CD4-positive, alpha-beta memory T cell (primary cell): ENCODE results near the gene GIT2. TPM values are rescaled to one million over a fixed set of nuclear protein-coding genes. Genes with fewer than 3 reads are reported as not detected.
"Not testable (repeated sequence)": the region's sequence is repeated elsewhere in the genome, so short reads cannot be mapped to it uniquely, and the experiment has no call there.

Experiments used
- CTCF ChIA-PET: fragments of 350-600 bp; sonication (Branson Sonifier 250); formaldehyde crosslinking; loops from one replicate; lab custom pipeline; 2021; ENCODE audit warnings: inconsistent platforms; ENCODE audit not compliant: partially characterized antibody; lab: Charles Lee
- POLR2A ChIA-PET: fragments of 350-600 bp; sonication (Branson Sonifier 250); formaldehyde crosslinking; loops from one replicate; lab custom pipeline; 2021; ENCODE audit not compliant: partially characterized antibody; lab: Charles Lee
- DNase-seq, 5 donors: peaks; one replicate each; pipeline versions ENCODE4 v3.0.0 to v3.0.0-alpha.2; 2020 to 2022; ENCODE audit warnings: mixed read lengths in 1 of 5
- H3K27ac ChIP-seq: one replicate; pipeline ENCODE4 v1.7.0; 2013; ENCODE audit warnings: low read depth, low read length
- H3K27me3 ChIP-seq: 2 replicates; pipeline ENCODE4 v1.7.0; 2013; ENCODE audit warnings: mild to moderate bottlenecking, low read length, moderate library complexity; ENCODE audit not compliant: insufficient read depth
- H3K36me3 ChIP-seq: 2 replicates; pipeline ENCODE4 v1.7.0; 2013; ENCODE audit warnings: mild to moderate bottlenecking, low read length, moderate library complexity; ENCODE audit not compliant: insufficient read depth
- H3K4me1 ChIP-seq: 2 replicates; pipeline ENCODE4 v1.7.0; 2013; ENCODE audit warnings: mild to moderate bottlenecking, low read length, moderate library complexity; ENCODE audit not compliant: insufficient read depth
- H3K4me3 ChIP-seq, 2 donors: one replicate each; pipeline ENCODE4 v1.7.0; 2013; ENCODE audit warnings: low read length in 2 of 2, mild to moderate bottlenecking in 1 of 2
- H3K9me3 ChIP-seq, 2 donors: one replicate each; pipeline ENCODE4 v1.7.0; 2013; ENCODE audit warnings: low read length in 2 of 2, control low read depth in 1 of 2; ENCODE audit not compliant: control insufficient read depth in 1 of 2
- H3K27ac Mint-ChIP-seq, 7 donors: one replicate each; pipeline ENCODE4 v1.8.0; 2020 to 2021; ENCODE audit warnings: mixed read lengths in 7 of 7, mild to moderate bottlenecking in 6 of 7, inconsistent platforms in 3 of 7, moderate library complexity in 3 of 7
- H3K27me3 Mint-ChIP-seq, 2 donors: one replicate each; pipeline ENCODE4 v1.8.0; 2020 to 2021; ENCODE audit warnings: mixed read lengths in 2 of 2
- H3K36me3 Mint-ChIP-seq, 2 donors: one replicate each; pipeline ENCODE4 v1.8.0; 2020 to 2021; ENCODE audit warnings: mixed read lengths in 2 of 2, inconsistent platforms in 1 of 2, mild to moderate bottlenecking in 1 of 2
- H3K4me1 Mint-ChIP-seq, 4 donors: one replicate each; pipeline ENCODE4 v1.8.0; 2020 to 2021; ENCODE audit warnings: mixed read lengths in 4 of 4, mild to moderate bottlenecking in 1 of 4
- H3K4me3 Mint-ChIP-seq, 8 donors: one replicate each; pipeline ENCODE4 v1.8.0; 2020 to 2021; ENCODE audit warnings: mixed read lengths in 8 of 8, mild to moderate bottlenecking in 7 of 8, moderate library complexity in 6 of 8, inconsistent platforms in 3 of 8
- H3K9me3 Mint-ChIP-seq, 8 donors: one replicate each; pipeline ENCODE4 v1.8.0; 2020 to 2021; ENCODE audit warnings: mixed read lengths in 8 of 8, mild to moderate bottlenecking in 5 of 8, inconsistent platforms in 3 of 8, moderate library complexity in 1 of 8
- intact Hi-C: fragments of 100-400 bp; cut with micrococcal nuclease; formaldehyde crosslinking; loops from one replicate; pipeline ENCODE4 v1.15.1; 2023
- polyA plus RNA-seq, 2 donors: library from polyadenylated mRNA; unstranded; fragments of 300-500 nt; fragmentation: Illumina TruSeq; gene quantifications; one replicate each; pipeline ENCODE4 v1.2.3, GENCODE V29; 2021
- total RNA-seq, 2 experiments: library from RNA; stranded (reverse); gene quantifications; one replicate each; pipeline ENCODE4 v1.2.3, GENCODE V29; 2021

Gene GIT2
- total and polyA plus RNA-seq, 4 experiments from 2014 or later: 83.1 to 149 (median 118) TPM

DNA sequence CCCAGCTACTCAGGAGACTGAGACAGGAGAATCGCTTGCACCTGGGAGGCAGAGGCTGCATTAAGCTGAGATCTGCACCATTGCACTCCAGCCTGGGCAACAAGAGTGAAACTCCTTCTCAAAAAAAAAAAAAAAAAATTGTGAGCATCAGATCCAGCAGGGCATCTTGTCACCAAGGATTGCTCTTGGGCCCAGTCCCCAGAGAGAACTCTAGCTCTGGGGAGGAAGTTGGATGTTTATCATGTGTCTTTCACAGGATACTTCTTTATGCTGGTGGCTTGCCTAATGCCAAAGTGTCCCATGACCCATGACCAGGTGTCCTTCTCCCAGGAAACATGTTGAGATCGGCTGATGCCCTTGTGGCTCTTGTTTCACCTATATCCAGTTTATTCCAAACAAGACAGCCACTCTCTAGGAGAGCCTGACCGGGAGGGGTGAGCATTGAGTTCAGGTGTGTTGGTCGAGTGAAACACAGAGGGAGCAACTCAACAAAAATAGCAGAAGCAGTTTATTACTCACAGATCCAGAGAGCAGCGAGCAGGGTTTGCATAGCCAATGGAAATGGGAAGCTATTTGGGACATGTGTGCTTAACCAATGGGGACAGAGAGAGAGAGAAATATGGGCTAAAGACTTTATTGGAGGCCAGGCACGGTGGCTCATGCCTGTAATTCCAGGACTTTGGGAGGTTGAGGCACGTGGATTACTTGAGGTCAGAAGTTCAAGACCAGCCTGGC is 102.7 kb downstream of the GIT2 start:
- H3K4me3 Mint-ChIP-seq: no peak overlapping the region
- H3K9me3 ChIP-seq: no peaks in the 10 kb centered on the region
- H3K36me3 Mint-ChIP-seq: no peaks in the 10 kb centered on the region
- no peaks in the 10 kb centered on the region for H3K27me3 Mint-ChIP-seq
- H3K36me3 ChIP-seq: no peaks in the 10 kb centered on the region
- peaks cover 11 to 36% (median 25%) of the 10 kb centered on the region in 4 donors for H3K4me1 Mint-ChIP-seq
- H3K27ac ChIP-seq: no peak overlapping the region
- H3K27ac Mint-ChIP-seq: peak overlapping the region in 1 of 7 donors; percentile 77
- DNase-seq: no peak
- ChIA-PET CTCF (interaction anchor here (0.7 to 1.4 kb wide), 2 partner anchors 11 to 353 kb away, joined by 3 to 4 read pairs; no protein-coding TSS in a partner anchor), POLR2A (no interaction called here)
- H3K4me1 ChIP-seq: peaks cover 29% of the 10 kb centered on the region
- no peaks in the 10 kb centered on the region for H3K27me3 ChIP-seq
- no peak overlapping the region for H3K4me3 ChIP-seq
- H3K9me3 Mint-ChIP-seq: no peaks in the 10 kb centered on the region
- intact Hi-C loops: no loop called here

DNA sequence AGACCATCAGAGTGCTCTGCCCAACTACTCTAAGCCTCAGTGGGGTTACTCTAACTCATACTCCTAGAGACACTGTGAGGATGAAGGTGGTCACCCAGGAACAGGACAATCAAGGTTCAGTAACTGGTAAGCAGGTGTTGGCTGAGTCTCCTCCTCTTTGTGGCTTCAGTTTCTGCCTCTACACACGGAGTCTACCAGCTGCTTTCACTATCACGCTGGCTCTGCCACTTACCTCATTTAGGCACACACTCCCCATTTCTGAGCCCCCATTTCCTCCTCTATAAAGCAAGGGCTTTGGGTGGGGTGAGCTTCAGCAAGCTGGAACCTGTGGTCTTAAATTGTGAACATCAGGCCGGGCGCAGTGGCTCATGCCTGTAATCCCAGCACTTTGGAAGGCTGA is 103.4 kb downstream of the GIT2 start:
- Histone ChIP-seq H3K27ac (no peak overlapping the region), H3K4me3 (no peak overlapping the region), H3K4me1 (peaks cover 36% of the 10 kb centered on the region), H3K9me3 (no peaks in the 10 kb centered on the region), H3K36me3 (no peaks in the 10 kb centered on the region), H3K27me3 (no peaks in the 10 kb centered on the region)
- no peaks in the 10 kb centered on the region for H3K9me3 Mint-ChIP-seq
- peaks cover 18 to 41% (median 31%) of the 10 kb centered on the region in 4 donors for H3K4me1 Mint-ChIP-seq
- no peaks in the 10 kb centered on the region for H3K27me3 Mint-ChIP-seq
- CTCF ChIA-PET: interaction anchor here (0.7 to 1.4 kb wide), 2 partner anchors 11 to 353 kb away, joined by 3 to 4 read pairs; no protein-coding TSS in a partner anchor
- DNase-seq: no peak
- peak overlapping the region in 1 of 8 donors; percentile 22 for H3K4me3 Mint-ChIP-seq
- intact Hi-C loops: no loop called here
- POLR2A ChIA-PET: no interaction called here
- H3K27ac Mint-ChIP-seq: peak overlapping the region in 2 of 7 donors; percentile 8 to 39
- no peaks in the 10 kb centered on the region for H3K36me3 Mint-ChIP-seq

DNA sequence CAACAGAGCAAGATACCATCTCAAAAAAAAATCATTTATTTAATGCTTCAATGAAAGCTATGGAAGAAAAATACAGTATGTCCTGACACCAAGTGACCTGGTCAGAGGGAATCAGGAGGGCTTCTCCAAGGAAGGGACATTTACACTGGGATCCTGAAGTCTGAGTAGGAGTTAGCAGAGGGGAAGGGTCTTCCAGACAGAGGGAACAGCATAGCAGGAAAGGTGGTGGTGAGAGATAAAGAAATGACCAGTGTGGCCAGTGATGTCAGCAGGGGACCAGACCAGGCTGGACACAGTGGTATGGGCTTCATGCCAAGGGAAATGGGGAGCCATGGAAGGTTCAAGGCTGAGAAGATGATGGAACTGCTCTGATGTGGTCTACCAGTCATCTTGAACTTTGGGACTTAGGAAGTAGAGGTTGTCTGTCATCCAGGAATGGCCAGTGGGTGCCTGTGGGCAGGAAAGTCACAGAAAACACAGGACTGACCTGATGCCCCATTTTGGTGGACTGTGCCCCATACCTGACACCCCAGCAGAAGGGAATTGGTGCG is 103.9 kb downstream of the GIT2 start:
- H3K36me3 Mint-ChIP-seq: no peaks in the 10 kb centered on the region
- no peaks in the 10 kb centered on the region for H3K9me3 Mint-ChIP-seq
- Histone ChIP-seq H3K27ac (no peak overlapping the region), H3K4me1 (peaks cover 41% of the 10 kb centered on the region), H3K36me3 (no peaks in the 10 kb centered on the region), H3K27me3 (no peaks in the 10 kb centered on the region), H3K9me3 (no peaks in the 10 kb centered on the region), H3K4me3 (no peak overlapping the region)
- ChIA-PET POLR2A (no interaction called here), CTCF (interaction anchor here (1.4 kb wide), 1 partner anchor 10 kb away, joined by 4 read pairs; no protein-coding TSS in a partner anchor)
- intact Hi-C loops: no loop called here
- DNase-seq: no peak
- H3K27me3 Mint-ChIP-seq: no peaks in the 10 kb centered on the region
- H3K4me1 Mint-ChIP-seq: peaks cover 22 to 46% (median 35%) of the 10 kb centered on the region in 4 donors
- peak overlapping the region in 5 of 7 donors; percentile 8 to 66 (median 39) for H3K27ac Mint-ChIP-seq
- peak overlapping the region in 1 of 8 donors; percentile 43 for H3K4me3 Mint-ChIP-seq

DNA sequence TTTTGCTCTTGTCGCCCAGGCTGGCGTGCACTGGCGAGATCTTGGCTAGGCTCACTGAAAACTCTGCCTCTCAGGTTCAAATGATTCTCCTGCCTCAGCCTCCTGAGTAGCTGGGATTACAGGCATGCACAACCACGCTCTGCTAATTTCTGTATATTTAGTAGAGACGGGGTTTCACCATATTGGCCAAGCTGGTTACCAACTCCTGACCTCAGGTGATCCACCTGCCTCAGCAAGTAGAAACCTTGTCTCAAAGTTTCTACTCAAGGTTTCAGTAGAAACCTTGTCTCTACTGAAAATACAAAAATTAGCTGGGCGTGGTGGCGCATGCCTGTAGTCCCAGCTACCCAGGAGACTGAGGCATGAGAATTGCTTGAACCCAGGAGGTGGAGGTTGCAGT is 104.4 kb downstream of the GIT2 start:
- peaks cover 42% of the 10 kb centered on the region for H3K4me1 ChIP-seq
- H3K4me3 Mint-ChIP-seq, intact Hi-C loops, H3K27me3 ChIP-seq, CTCF ChIA-PET, H3K27ac Mint-ChIP-seq, H3K4me3 ChIP-seq, POLR2A ChIA-PET, H3K9me3 Mint-ChIP-seq, H3K36me3 ChIP-seq, H3K36me3 Mint-ChIP-seq, H3K27ac ChIP-seq, H3K9me3 ChIP-seq, DNase-seq, H3K27me3 Mint-ChIP-seq: not testable (repeated sequence)
- H3K4me1 Mint-ChIP-seq: peaks cover 22 to 46% (median 35%) of the 10 kb centered on the region in 4 donors

DNA sequence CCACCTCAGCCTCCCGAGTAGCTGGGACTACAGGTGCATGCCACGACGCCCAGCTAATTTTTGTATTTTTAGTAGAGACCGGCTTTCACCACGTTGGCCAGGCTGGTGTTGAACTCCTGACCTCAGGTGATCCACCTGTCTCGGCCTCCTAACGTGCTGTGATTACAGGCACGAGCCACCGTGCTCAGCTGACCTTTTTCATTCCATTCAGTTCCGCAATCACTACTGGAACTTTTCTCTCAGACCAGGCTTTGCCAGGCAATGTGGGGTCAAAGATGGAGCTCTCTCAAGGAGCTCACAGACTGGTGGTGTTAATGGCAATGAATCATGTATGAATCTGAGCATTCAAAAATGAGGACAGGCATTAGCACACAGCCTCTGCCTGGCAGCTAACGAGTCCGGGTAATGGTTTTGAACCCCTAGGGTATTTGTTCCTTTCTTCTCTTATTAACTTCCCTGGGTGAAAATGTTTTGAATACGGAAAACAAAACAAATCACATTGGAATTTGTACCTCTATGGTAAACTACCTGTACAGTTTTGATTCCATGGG is 105.5 kb downstream of the GIT2 start:
- CTCF ChIA-PET: interaction anchor here (0.7 to 1.5 kb wide), 2 partner anchors 45 to 85 kb away, joined by 3 to 4 read pairs; no protein-coding TSS in a partner anchor

DNA sequence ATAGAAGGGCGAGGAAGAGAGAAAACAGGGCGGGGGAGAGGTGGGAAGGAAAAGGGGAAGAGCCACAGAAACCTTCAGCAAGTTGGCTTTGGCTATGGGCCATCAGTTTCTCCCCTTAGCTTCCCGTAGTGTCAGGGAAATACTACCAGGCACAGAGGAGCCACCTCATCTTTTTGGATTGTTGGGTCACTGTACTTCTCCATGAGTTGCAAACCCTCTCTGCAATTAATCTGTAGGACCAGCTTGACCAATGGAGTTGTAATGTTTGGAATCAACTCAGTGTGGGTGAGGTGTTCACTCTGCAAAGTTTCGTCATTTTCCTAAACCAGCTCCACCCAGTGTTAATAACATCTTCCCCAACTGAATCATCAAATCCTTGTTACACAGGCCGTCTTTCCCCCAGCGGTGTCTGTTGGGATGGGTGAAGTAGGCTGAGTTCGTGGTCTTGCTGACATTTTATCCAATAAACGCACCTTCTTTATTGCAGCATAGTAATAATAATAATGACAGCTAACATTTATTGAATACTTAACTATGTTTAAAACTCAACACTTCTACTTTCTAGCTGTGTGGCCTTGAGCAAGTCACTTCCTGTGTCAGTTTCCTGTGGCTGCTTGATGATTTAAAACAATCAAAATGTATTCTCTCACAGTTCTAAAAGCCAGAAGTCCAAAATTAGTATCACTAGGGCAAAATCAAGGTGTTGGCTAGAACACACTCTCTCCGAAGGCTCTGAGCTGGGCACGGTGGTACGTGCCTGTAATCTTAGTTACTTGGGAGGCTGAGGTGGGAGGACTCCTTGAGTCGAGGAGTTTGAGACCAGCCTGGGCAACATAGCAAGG is 107.8 kb downstream of the GIT2 start:
- intact Hi-C loops: loop anchor here (1.0 kb wide), 1 partner anchor 12 kb away; the partner anchor contains the start of gene TCHP
- peak overlapping the region; percentile 60 to 86 (median 82) for H3K4me3 Mint-ChIP-seq
- Histone ChIP-seq H3K9me3 (no peaks in the 10 kb centered on the region), H3K4me1 (peaks cover 42% of the 10 kb centered on the region), H3K4me3 (peak overlapping the region; percentile 2 to 8), H3K27me3 (no peaks in the 10 kb centered on the region), H3K27ac (peak overlapping the region; percentile 52), H3K36me3 (no peaks in the 10 kb centered on the region)
- peaks cover 22 to 44% (median 35%) of the 10 kb centered on the region in 4 donors for H3K4me1 Mint-ChIP-seq
- H3K27me3 Mint-ChIP-seq: peaks cover 0 to 2% of the 10 kb centered on the region in 2 donors
- H3K36me3 Mint-ChIP-seq: no peaks in the 10 kb centered on the region
- ChIA-PET POLR2A (interaction anchor here (0.6 to 4.2 kb wide), 12 partner anchors 8 to 561 kb away, joined by 3 to 55 read pairs (median 4); partner anchors contain the start of genes ANKRD13A, GLTP and TCHP), CTCF (interaction anchor here (0.6 to 2.5 kb wide), 9 partner anchors 10 to 191 kb away, joined by 3 to 13 read pairs (median 4); partner anchors contain the start of gene TCHP)
- H3K27ac Mint-ChIP-seq: peak overlapping the region; percentile 82 to 98 (median 97)
- DNase-seq: peak; percentile 32 to 48 (median 39)
- H3K9me3 Mint-ChIP-seq: no peaks in the 10 kb centered on the region

More for the DNA sequence above, 105.5 kb downstream of the GIT2 start:
- no peaks in the 10 kb centered on the region for H3K9me3 ChIP-seq
- H3K36me3 ChIP-seq: no peaks in the 10 kb centered on the region
- H3K9me3 Mint-ChIP-seq: no peaks in the 10 kb centered on the region
- peak overlapping the region in 1 of 8 donors; percentile 26 for H3K4me3 Mint-ChIP-seq
- no peaks in the 10 kb centered on the region for H3K27me3 Mint-ChIP-seq
- H3K27me3 ChIP-seq: no peaks in the 10 kb centered on the region
- H3K27ac ChIP-seq: no peak overlapping the region
- intact Hi-C loops: no loop called here
- no peaks in the 10 kb centered on the region for H3K36me3 Mint-ChIP-seq
- H3K4me1 Mint-ChIP-seq: peaks cover 22 to 46% (median 35%) of the 10 kb centered on the region in 4 donors
- peaks cover 42% of the 10 kb centered on the region for H3K4me1 ChIP-seq
- peak overlapping the region in 3 of 7 donors; percentile 19 to 62 (median 49) for H3K27ac Mint-ChIP-seq
- no peak for DNase-seq
- no peak overlapping the region for H3K4me3 ChIP-seq
- POLR2A ChIA-PET: no interaction called here
